ENCODE measurements around the gene TRAPPC5.

Gene TRAPPC5

DNA sequence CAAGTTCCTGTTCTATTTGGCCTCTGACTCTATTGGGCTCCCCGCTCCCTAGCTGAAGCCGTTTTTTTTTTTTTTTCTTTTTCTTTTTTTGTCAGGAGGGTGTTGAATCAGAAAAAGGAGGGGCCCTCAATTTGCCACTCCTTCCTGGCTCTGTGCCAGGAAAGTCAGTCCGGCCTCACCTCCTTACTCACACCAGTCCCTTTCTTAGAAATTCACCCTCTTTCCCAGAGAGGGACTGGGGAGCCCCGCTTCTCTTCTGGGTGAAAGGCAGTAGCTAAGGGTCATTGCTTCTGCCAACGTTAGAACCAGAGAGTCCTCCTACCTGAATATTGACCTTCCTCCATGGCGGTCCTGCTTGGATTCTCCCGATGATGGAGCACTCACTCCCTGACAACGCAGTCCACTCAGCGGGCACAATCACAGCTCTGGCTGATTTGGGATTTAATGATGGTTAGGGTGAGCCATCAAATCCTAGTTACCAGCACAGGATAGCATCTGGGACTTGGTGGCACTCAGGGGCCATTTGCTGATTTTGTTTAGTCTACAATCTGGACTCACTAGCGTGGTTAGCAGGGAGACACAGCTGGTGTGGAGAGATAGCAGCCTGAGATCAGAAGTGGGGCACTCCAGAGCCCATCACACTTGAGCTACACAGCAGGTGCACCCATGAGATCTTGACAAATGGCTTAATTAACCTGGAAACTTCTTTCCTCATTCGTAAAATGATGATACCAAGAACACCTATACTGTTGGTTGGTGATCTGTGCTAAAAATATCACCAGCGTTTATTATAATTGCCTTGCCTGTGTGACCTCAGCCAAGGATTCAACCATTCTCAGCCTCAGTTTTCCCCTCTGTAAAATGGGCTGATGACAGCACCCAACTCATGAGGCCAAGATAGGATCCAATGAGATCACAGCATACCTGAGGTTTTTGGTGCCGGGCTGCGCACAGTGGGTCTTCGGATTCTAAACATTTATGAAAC is 19.1 kb downstream of the TRAPPC5 start:
- CTCF ChIA-PET, result interaction anchor here (0.7 kb wide), 1 partner anchor 19 kb away, joined by 3 read pairs; the partner anchor contains the start of gene TRAPPC5
- no peak for DNase-seq (ENCODE audit: extremely low spot score)
- POLR2A ChIA-PET, result no interaction called here
- TF ChIP-seq FOXA1 (IDR thresholded peaks at IDR 0.05) (no peak), ARNT (IDR thresholded peaks at IDR 0.05) (no peak), ZNF384 (IDR thresholded peaks at IDR 0.05) (no peak)

- CTCF ChIA-PET, result no interaction called here
- POLR2A ChIA-PET, result no interaction called here
- no peak for DNase-seq (ENCODE audit: extremely low spot score)
- TF ChIP-seq CTBP1 (IDR thresholded peaks at IDR 0.05; ENCODE audit: borderline replicate concordance), result no peak
- no peak for TF ChIP-seq NFRKB (IDR thresholded peaks at IDR 0.05)
- TF ChIP-seq SP1 (IDR thresholded peaks at IDR 0.05), result no peak
- TF ChIP-seq L3MBTL2 (conservative IDR thresholded peaks at IDR 0.05), result no peak
- TF ChIP-seq LEF1 (IDR thresholded peaks at IDR 0.05; ENCODE audit: borderline replicate concordance), result no peak
- no peak for TF ChIP-seq ELF4 (IDR thresholded peaks at IDR 0.05)
- no peak for TF ChIP-seq FOXA1 (IDR thresholded peaks at IDR 0.05)
- TF ChIP-seq FOXM1 (IDR thresholded peaks at IDR 0.05; ENCODE audit: borderline replicate concordance), result no peak
- TF ChIP-seq ARNT (IDR thresholded peaks at IDR 0.05), result no peak
- no peak for TF ChIP-seq BHLHE40 (IDR thresholded peaks at IDR 0.05; ENCODE audit: borderline replicate concordance)
- TF ChIP-seq SUZ12 (IDR thresholded peaks at IDR 0.05), result no peak
- TF ChIP-seq FOXK2 (IDR thresholded peaks at IDR 0.05), result no peak
Observed at GRCh38 chr19:7701049-7701653, 20.5 kb downstream of the TRAPPC5 start.

DNA sequence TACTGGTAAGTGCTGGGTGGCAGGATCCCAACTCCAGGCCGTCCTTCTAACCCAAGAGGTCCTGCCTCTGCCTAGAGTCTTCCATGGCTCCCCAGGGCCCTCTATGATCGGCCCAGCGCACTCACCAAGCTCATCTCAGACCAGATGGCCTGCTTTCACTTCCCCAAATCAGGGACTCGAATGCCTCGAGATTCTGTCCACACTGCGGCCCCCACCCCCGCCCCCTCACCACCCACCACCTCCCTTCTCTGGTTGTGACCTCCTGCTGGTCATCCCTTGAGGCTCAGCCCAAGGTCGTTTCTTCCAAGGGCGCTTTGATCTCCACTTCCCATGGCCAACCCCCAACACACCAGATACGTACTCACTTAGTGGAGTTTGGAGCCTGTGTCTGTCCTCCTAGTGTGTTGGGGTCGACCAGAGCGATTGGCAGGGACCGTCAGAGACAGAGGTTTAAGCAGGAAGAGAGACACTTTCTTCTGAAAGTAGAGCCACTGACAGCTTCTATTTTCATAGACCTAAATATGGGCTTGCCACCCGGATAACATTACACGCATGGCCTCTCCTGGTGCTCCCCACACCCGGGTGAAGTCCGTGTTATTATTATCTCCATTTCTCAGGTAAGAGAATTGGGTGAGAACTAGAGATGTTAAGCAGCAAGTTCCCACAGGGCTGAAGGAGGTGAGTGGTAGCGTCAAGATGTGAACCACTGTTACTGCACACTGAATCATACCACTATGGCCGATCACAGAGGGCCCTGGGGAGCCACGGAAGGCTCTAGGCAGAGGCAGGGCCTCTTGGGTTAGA is 21.2 kb downstream of the TRAPPC5 start, which contains the start of gene FCER2:
Gene FCER2 (minus strand): TSS at position 478 of the 804 bp plus-strand sequence. CDS start 2,371 bp downstream, outside the sequence.
- DNase-seq (ENCODE audit: extremely low spot score), result no peak
- ChIA-PET CTCF (no interaction called here), POLR2A (no interaction called here)
- TF ChIP-seq ZNF384 (IDR thresholded peaks at IDR 0.05), result no peak

- no peak for DNase-seq (ENCODE audit: extremely low spot score)
- CTCF ChIA-PET, result no interaction called here
- TF ChIP-seq, protein P1, sequence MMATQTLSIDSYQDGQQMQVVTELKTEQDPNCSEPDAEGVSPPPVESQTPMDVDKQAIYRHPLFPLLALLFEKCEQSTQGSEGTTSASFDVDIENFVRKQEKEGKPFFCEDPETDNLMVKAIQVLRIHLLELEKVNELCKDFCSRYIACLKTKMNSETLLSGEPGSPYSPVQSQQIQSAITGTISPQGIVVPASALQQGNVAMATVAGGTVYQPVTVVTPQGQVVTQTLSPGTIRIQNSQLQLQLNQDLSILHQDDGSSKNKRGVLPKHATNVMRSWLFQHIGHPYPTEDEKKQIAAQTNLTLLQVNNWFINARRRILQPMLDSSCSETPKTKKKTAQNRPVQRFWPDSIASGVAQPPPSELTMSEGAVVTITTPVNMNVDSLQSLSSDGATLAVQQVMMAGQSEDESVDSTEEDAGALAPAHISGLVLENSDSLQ (IDR thresholded peaks at IDR 0.05), result peak; percentile 66
- no peak for TF ChIP-seq ARNT (IDR thresholded peaks at IDR 0.05)
- POLR2A ChIA-PET, result no interaction called here
Observed at GRCh38 chr19:7703332-7703731, 22.7 kb downstream of the TRAPPC5 start.

DNA sequence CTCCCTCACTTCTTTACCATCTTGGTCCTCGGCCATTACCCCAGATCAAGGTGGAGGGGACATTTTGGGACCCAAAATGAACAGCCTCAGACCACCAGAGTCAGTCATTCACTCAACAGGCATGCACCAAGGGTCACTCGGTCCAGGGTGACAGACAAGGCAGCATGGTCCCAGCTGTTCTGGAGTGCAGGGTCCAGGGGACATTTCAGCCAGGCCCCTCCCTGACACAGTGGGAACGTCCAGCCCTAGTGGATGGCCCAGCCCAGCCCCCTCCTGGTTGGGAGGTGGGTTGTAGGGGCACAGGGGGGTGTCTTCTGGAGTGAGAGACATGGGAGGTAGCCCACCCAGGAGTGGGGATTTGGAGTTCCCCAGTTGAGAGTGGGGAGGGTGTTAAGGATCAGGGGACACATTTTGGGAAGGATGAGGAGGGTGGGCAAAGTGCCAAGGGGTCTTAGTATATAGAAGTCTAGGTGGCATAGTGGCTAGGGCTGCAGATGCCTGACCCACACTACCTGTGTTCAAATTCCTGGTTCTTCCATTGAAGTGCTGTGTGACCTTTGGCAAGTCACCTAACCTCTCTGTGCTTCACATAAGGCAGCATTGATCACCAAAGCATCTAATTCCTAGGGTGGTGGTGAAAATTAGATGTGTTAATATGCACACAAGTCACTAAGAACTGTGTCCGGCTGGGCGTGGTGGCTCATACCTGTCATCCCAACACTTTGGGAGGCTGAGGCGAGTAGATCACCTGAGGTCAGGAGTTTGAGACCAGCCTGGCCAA is 23.8 kb downstream of the TRAPPC5 start:
- DNase-seq (ENCODE audit: extremely low spot score), result no peak
- TF ChIP-seq FOXK2 (IDR thresholded peaks at IDR 0.05) (no peak), TARDBP (IDR thresholded peaks at IDR 0.05) (no peak), NFRKB (IDR thresholded peaks at IDR 0.05) (no peak), SUZ12 (IDR thresholded peaks at IDR 0.05) (no peak), LEF1 (IDR thresholded peaks at IDR 0.05; ENCODE audit: borderline replicate concordance) (no peak), HDGF (IDR thresholded peaks at IDR 0.05; ENCODE audit: borderline replicate concordance) (no peak)
- CTCF ChIA-PET, result interaction anchor here (0.7 kb wide), 1 partner anchor 60 kb away, joined by 3 read pairs; no protein-coding TSS in a partner anchor

GRCh38 chr19:7705387-7706187 is 25.0 kb downstream of the TRAPPC5 start:
- no peak for DNase-seq (ENCODE audit: extremely low spot score)
- CTCF ChIA-PET, result no interaction called here
- TF ChIP-seq BHLHE40 (IDR thresholded peaks at IDR 0.05; ENCODE audit: borderline replicate concordance), result no peak
- POLR2A ChIA-PET, result no interaction called here

More for the DNA sequence above, 23.8 kb downstream of the TRAPPC5 start:
- POLR2A ChIA-PET, result no interaction called here

Measured in HEK293T (cell line).